ENCODE data around the gene OTUB1.

Gene OTUB1

DNA sequence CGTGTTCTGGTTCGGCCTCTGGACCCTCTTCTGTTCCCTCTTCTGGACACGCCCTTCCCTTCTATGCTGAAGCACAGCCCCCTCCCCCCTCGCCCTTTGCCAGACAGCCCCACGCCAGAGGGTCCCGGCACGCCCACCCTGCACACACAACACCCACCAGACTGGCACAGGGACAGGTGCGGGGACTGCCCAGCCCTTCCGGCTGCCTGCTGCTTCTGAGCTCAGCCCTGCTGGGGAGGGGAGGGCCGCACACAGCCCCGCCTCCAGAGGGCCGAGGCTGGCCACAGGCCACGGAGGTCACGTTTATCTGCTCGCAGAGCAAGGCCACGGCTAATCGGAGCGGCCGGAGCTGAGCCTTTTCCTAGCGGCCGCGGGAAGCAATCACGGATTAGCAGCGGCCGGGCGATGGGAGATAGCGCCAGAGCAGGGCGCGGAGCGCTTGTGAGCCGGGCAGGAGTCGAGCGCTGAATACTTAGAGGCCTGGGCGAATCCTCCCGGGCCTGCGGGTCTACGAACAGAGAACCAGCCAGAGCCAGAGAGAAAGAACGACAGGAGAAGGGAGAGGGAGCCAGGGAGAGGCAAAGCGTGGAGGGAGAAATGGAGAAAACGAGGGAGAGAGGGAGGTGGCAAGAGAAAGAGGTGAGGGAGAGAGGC, 21.5 kb downstream of the OTUB1 start:
- peak; percentile 11 for DNase-seq

DNA sequence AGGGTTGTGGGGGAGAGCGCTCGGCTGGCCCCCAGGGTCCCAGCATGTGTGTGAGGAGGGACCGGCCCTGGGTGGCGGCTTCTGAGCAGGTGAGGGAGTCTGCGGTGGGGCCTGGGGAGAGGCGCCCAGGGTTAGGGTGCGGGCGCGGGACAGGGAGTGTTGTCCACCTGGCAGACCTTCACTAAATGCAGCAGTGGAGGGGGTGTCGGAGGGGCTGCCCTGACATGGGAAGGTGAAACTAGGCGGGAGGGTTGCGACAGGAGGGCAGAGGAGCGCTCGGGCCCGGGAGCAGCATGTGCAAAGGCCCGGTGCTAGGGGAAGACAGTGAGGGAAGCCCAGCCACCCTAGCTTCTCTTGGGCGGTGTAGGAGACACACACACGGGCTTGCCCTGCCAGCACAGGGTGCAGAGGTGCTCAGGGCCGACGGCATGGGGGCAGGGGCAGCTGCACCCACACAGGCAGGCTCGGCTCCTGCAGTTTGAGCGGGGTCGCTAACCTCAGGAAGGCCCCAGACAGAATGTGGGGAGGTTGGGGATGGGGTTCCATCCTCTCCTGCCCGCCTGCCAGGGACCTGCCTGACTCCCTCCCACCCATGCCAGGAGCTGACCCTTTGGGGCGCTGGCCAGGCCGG, 22.2 kb downstream of the OTUB1 start:
- DNase-seq: no peak

DNA sequence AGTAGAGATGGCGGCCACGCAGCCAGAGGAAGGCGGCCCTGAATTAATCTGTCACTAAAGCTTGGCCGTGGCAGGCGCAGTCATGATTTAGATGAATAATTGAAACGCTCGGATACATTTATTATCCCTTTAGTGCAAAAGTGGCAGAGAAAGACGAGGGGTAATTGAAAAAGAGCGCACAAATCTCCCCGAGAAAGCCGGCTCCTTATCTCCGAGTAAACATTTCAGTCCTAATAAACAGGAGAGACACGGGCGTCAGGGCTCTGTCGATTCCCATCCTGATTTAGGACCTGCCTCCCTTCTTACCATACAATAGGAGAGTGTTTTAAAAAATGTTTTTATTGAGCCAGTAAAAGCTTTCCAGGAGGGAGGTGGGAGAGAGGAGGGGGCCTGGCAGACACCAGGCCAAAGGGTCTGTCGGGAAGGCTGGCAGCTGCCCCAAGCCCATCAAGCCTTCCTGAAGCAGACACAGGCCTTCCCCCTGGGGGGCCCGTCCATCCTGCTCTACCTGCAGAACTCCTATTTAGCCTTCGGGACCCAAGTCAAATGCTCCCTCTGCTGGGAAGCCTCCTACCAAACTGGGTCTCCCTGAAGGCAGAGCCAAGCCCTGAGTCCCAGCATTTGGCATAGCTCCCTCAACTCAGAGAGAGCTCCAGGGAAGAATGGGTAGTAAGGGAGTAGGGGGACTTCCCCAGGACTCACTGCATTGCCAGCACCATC, 22.8 kb downstream of the OTUB1 start:
- no peak for DNase-seq

DNA sequence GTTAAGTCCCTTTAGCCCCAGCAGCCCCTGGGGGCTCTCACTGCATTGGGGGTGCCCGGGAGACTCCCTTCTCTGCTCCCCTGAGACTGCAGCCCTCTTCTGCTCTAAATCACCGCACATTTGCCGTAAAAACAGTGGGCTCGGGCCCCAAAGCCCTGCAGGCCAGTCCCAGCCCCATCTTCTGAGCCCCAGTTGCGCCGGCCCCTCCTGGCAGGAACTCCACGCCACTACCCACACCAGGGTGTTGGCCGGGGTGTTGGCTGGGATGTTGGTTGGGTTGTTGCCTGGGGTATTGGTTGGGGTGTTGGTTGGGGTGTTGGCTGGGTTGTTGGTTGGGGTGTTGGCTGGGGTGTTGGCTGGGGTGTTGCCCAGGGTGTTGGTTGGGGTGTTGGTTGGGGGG, 23.5 kb downstream of the OTUB1 start:
- no peak for DNase-seq

DNA sequence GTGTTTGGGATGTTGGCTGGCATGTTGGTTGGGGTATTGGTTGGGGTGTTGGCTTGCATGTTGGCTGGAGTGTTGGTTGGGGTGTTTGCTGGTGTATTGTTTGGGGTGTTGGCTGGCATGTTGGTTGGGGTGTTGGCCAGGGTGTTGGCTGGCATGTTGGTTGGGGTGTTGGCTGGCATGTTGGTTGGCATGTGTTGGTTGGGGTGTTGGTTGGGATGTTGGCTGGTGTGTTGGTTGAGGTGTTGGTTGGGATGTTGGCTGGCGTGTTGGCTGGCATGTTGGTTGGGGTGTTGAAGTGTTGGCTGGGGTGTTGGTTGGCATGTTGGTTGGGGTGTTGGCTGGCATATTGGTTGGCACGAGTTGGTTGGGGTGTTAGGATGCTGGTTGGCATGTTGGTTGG, 24.5 kb downstream of the OTUB1 start:
- DNase-seq: no peak

DNA sequence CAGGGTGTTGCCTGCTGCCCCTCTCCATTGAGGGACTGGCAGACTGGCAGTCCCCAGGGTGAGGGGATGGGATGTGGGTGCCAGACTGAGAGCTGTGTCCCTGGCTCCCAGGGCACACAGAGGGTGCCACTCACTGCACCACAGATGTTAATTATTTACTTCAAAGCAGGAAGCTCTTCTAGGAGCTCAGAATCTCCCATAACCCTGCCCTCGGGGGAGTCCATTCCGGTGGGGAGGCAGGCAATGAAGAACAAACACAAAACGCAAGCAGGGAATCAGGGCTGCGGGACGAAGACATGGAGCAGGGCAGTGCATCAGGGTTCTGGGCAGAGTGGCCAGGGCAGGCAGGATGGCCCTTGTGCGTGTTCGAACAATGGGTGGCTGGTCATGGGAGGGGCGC, 25.1 kb downstream of the OTUB1 start:
- DNase-seq: no peak

DNA sequence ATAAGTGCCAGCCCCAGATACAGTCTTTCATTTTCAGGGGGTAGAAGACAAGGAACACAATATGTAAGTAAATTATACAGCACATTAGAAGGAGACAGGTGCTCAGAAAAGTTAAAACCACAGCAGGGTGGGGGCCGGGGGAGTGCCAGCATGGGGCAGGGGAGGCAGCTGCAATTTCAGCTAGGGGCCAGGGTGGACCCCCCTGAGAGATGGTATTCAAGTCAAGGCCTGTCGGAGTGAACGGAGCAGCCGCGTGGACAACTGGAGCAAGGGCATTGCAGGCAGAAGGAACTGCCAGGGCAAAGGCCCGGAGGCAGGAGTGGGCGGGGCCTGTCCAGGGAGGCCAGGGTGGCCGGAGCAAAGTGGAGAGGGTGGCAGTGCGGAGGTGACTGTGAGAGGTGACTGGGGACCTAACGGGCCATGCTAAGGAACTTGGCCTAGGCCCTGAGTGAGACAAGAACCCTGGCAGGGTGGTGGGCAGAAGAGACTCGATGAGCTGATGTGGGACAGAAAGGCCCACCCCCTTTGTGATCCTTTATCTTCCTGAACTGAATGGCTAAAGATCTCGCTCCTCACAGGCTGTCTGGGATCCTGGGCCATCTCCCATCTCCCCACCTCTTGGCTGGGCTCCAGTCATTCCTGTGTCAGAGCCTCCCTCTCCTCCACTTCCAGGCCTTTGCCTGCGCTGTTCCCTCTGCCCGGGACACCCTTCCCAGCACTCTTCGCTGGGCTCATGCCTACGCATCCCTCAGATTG, 27.1 kb downstream of the OTUB1 start:
- DNase-seq: no peak

DNA sequence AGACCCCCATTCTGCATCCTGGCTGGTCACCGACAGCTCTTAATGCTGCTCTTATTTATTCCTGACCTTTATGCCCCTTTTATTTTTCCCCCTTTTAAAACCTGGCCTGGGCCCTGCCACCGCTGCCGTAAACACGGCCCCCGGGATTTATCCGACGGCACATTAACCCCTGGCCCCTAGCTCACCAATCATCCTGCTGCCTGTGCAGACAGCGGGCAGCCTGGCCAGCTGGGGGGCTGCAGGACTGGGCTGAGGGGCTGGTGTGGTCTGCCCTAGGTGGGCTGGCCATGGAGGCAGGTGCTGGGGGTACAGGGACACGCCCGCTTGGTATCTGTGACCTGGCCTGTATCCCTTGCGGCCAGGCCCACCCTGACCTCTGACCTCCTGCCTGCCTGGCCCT, 28.1 kb downstream of the OTUB1 start:
- no peak for DNase-seq

DNA sequence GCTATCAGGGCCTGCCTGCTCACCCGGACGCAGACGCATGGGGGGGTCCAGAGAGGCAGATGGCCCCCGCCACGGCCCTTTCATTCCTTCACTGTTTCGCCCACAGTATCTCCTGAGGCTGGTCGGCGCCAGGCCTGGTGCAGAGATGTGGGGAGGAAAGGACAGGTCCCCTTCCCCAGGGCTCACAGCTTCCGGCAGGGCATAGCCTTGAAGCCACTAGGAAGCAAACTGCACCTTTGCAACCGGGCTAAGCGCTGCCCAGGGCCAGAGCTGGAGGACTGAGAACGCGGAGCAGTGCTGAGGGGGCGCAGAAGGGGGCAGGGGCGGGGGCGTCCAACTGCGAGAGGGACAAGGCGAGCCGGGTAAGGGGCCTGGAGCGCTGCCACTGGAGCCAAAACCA, 29.3 kb downstream of the OTUB1 start:
- no peak for DNase-seq

DNA sequence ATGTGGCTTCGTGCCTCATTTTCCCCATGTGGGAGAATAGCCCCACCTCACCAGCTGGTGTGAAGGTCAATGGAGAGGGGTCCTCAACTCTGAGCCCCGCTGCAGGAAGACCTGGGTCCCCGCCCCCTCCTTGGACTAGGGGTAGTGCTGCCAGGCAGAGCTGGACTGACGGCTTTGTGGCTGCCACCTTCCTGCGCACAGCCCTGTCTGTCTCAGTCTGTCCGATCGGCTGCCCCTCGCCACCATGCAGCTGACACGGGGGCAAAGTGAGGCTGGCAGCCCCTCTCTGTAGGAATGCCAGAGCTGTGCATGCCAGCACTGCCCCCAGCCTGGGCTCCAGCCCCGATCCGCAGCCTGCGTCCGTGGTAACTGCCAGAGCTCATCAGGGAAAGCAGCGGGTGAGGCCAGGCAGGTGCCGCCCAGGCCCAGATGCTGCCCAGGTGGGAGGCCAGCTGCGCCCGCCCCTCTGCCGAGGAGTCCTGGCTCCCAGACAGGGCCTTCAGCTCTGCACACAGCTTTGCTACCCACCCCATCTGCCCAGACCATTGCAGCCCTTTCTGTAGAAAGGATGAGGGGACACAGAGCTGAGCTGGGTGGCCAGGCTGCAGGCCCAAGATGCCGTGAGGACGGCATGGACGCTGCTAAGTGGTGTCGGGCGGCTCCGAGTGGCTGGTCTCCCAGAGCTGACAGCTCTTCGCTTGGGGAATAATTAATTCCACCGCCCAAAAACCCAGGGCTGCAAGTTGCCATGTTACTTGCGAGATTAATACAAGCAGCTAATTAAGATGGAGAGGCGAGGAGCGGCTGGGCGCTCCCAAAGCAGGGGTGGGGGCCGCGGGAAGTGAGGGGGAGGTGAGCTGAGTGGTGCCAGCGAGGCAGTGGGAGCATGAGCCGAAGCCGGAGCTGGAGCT, 30.0 kb downstream of the OTUB1 start:
- DNase-seq: no peak

DNA sequence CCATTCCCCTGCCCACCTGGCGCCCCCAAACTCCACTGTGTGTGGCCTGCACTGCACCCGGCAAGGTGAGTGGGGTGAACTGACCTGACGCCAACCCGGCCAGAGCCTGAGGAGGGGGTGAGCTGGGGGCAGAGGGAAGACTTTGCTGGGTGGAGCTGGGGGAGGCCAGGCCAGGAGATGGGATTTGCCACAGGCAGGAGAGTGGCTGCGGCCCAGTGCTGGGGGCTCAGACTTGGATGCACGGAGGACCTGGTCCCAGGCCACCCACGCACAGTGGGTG, 31.6 kb downstream of the OTUB1 start:
- DNase-seq: no peak

DNA sequence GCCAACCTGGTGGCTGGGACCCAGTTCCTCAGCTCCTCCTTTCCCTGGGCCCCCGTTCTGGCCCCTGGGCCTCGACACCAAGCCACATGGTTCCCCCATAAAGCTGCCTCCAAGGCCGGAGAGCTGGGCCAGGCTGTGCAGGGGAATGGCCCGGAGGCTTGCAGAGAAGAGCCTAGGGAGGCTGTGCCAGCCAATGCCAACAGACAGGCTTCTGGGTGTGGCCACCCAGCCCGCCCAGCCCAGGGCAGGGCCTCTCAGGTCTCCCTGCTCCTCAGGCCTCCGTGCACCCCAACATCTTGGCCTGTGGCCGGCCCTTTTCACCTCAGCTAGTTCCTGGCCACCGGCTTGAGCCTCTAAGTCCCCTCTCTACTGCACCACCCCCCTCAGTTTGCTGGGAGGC, 32.1 kb downstream of the OTUB1 start:
- no peak for DNase-seq

DNA sequence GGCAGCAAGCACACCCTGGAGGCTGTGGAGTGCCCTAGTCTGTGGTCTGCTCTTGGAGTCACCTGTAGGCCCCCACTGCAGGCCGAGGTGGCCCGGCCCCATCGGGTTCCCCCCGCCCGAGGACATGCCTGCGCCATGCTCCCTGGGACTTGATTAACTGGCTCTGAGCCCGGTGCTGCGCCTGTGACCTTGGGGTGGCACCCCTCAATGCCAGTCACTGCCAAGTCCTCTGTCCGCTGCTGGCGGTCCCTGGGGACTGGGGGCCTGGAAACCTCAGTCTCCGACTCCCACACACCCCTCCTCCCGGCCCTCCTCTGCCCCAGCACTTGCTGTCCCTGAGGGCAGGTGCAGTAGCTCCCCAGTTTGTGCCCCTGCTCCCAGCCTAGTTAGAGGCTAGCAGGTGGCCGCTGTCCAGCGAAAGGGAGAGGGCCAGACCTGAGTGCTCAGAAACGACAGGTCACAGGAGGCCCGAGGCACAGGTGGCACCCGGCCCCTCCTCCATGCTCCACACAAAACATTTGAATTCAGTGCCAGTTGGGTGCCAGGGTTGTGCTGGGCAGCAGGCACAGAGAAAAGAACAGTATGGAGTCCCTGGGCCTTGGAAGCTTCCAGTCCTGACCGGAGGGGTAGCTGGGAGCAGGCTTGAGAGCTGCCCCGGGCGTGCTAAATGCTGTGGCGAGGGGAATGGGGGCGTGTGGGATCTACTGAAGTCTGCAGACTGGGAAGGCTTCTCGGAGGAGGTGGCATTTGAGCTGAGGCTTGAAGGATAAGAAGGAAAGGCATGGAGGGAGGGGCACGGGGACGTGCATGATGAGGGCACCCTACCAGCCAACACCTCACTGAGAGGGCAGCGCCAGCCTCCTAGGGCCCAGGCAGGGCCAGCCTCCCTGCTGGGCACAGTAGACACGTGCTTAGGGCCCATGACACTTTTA, 33.1 kb downstream of the OTUB1 start:
- no peak for DNase-seq

DNA sequence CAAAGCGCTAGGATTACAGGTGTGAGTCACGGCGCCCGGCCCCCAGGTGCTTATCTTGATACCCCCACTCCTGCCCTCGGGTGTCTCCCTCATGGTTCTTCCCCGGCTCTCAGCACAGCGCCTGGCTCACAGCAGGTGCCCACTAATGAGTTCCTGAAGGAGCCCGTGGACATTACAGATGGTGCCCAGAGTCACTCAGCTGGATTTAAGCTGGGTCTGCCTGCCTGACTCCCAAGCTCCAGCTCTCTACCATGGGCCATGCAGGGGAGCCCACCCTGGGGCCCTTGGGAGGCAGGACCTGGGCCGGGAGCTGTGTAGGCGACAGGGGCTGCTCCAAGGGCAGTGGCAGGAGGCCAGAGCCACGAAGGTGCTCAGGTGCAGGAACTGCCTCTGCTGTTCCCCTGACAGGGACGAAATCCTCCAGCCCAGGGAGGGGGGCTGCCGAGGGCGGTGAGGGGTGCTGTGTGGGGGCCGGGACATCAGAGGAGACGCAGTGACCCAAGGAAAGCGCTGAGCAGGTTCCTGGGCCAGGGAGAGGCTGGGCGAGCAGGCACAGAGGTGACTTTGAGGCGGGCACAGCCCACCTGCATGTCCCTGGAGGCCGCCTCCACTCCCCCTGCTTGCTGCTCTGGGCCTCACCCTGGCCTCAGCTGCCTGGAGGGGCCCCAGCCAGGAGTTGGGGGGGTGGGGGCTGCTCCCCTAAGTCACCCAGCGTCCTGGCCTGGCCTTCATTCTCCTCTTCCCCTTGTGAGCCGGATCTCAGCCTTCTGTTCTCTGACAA, 34.9 kb downstream of the OTUB1 start:
- no peak for DNase-seq

DNA sequence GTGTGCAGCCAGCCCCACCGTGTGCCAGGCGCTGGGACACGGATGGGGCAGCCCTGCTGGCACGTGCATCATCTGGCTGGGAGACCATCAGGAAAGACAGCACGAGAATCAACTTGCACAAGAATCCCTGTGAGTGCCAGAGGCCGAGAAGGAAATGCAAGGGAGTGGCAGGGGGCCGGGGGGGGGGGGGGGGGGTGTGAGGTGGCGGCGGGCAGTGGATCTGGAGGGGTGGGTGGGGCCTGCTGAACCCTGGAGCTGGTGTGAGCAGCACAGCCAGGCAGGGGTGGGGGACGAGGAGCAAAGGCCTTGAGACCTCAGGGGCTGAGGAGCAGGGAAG, 35.5 kb downstream of the OTUB1 start:
- DNase-seq: no peak

DNA sequence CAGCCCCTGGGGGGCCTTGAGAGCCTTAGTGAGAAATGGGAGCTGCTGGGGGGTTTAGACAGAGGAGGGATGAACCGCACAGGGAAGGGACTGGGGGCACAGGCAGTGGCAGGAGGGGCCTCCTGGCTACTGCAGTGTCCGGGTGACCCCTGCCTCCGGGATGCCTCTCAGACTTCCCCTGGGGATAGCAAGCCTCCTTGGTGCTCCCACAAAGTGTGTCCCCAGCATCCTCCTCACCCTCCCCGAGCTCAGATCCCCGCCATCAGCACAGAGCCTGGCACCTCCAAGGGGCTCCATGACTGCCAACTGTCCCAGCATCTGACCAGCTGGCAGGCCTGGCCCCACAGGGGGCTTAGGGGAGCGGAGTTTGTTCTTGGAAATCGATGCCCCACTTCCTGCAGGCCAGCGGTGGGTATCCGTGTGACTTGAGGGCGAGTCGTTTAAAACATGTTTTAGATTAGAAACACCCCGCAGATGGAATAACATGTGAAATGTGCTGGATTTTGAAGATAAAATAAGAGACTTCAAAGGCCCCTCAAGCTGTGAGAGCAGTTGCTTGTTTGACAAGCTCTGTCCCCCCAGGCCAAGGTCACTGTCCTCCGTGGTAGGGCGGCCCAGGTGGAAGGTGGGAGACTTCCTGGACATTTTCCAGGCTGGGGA, 36.0 kb downstream of the OTUB1 start:
- no peak for DNase-seq

DNA sequence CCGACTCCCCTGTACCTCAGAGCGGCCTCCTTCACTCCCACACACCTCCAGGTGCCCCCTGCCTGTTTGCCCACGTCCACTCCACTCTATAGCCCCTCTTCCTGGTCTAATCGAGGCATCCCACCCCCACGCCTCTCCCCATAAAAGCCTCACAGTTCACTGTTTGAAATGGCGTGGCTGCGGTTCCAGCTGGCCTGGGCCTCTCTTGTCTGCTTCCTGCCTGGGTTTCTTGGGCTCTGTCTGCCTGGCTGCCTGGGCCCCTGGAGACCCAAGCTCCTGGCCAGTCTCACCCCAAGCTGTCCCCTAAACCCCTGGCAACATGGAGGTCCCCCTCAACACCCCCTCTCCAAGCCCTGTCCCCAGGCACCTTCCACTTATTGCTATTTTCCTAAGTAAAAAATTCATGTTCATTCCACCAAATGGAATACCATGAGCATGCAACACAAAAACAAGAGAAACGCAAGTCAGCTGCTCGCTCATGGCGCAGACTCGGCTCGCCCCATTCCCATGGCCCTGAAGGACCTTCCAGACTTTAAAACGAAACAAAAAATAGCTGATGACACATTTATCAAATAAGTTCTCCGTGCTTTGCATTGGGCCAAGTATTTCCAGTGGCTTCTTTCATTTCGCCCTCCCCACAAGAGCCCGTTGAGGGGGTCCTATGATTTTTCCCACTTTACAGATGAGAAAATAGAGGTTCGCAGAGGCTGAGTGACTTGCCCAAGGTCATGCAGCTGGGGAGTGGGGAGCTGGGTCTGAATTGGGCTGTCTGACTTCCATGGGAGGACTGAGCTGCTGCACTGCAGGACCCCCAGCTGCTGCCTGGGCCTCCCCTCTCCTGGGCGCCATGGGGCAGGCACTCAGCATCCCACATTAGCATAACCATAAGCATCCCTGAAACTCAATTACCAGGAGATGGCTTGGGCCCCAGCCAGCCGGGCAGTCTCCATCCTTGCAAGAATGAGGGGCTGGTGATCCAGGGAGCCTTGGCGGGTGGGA, 37.8 kb downstream of the OTUB1 start:
- no peak for DNase-seq

DNA sequence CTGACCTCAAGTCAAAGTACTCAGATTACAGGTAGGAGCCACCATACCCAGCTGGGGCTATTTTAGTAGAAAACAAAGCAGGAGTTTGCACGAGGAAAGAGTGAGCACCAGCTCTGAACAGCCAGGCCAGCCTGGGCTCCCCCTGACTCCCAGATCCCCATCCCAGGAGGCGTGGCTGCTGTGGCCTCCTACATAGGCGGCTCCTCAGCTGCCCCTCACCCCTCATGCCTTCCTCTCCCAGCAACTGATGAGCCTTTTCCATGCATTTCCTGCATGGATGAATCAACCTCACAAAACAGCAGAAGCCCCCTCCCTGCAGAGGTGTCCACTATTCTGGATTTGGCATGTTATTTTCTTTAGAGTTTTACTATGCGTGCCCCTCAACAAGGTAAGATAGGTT, 39.0 kb downstream of the OTUB1 start:
- no peak for DNase-seq

DNA sequence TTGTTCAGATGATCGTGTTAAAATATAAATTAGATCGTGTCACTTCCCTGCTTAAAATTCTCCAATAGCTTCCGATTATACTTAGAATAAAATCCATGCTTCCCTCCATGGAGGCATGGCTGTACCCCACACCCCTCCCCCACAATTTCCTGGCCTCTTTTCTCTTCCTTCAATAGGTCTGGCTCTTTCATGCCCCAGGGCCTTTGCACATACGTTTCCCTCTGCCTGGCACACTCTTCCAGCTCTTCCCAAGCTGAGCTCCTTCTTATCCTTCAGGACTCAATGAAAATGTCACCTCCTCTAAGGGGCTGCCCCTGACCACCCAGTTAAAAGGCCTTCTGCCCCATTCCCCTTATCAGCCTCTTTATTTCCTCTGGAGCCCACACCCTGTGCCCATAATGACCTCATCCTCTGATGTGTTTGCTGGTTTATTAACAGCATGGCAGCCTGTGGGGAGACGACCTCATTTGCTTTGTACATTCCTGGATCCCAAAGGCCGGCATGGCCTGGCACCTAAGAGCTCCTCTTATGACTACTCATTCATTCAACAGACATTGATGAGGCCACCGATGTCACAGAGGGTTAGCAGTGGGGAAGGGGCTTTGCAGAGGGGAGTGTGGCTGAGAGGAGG, 40.5 kb downstream of the OTUB1 start:
- DNase-seq: no peak

All from GOT3 (cell line).